Activated gamma-delta T cell treated with anti-CD3 and anti-CD28 coated beads, Interleukin-2, amount 50 U/mL, for 16 hours (primary cell): ENCODE results near the gene SPIRE2.

ENCODE experiments used
- DNase-seq: peaks from one replicate; pipeline ENCODE4 v3.0.0-alpha.2; 2020; ENCODE audit warnings: low read depth

Gene SPIRE2

DNA sequence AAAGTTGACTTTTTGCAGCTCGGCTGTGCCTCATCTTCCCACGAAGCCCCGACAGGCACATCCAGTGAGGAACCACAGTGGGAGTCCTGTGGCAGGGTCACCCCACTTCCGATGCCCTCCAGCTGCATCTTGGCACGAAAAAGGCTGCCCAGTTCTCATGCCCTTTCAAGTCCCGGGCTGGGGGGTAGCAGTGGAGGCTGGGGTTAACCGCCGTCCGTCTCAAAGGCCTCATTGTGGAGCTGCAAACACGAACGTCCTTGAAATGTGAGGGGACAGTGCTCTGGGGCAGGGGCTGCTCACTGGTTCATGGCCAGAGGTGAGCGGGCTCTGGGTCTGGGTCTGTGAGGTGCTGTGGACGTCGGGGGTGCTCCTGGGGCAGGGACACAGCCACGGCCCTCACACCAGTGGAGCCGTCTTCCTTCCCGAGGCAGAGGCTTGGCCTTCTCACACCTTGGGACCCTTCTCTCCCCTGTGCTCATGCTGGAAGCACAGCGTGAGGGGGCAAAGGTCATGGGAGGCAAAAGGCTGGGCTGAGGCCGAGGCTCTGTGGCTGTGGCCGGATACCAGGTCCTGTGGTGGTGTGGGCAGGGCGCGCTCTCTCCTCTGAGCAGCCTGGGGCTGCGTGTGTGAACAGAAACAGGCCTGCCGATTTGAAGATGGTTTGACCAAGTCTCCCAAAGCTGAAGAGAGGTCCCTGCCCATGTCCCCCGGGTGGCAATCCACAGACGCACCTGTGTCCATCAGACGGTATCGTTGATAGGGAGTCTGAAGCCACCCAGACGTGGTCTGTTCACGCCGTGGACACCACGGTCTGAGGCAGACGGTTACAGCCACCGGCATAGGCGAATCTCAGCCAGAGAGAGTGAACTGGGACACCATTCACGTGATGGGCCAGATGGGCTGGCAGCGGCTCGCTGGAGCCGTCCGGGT is 87.3 kb downstream of the SPIRE2 start:
- no peak for DNase-seq

DNA sequence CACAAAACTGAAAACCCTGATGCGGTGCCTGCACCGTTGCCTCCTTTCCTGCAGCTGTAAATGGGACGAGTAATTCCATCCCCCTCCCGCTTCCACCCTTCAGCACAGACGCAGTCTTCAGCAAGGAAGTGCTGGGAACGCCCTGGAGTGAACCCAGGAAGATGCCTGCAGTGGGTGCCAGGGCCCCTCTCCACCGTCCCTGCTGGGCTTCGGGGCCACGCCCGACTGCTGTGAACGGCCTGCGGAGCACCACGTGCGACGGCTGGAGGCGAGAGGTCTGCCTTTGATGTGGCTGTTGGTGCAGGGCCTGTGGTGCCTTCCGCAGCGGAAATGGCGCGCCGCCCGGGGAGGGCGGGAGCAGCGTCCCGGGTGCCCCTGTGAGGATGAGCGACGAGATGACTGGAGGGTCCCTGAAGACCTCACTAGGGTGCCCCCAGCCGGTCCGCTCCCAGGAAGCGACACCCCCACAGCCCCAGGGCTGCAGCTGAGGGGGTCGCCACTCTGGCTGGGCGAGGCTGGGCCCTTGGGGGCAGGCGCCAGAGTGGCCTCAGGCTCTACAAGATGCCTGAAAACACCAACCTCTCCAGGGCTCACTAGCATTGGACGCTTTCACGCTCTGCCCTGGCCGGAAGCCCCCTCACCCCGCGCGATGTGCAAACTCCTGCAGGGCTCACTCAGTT is 89.6 kb downstream of the SPIRE2 start:
- DNase-seq, result peak; percentile 73

DNA sequence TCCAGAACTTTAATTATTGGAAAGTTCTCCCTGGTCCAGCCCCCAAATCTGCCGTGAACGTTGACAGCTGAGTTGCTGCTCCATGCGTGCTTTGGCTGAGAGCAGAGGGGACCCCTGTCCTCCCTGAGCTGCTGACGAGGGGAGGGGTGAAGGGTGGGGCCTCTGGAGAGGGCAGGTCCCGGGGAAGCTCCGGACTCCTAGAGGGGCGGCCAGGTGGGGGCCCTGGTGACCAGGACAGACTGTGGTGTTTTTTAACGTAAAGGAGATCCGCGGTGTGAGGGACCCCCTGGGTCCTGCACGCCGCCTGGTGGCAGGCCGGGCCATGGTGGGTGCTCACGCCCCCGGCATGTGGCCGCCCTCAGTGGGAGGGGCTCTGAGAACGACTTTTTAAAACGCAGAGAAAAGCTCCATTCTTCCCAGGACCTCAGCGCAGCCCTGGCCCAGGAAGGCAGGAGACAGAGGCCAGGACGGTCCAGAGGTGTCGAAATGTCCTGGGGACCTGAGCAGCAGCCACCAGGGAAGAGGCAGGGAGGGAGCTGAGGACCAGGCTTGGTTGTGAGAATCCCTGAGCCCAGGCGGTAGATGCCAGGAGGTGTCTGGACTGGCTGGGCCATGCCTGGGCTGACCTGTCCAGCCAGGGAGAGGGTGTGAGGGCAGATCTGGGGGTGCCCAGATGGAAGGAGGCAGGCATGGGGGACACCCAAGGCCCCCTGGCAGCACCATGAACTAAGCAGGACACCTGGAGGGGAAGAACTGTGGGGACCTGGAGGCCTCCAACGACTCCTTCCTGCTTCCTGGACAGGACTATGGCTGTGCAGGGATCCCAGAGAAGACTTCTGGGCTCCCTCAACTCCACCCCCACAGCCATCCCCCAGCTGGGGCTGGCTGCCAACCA is 90.4 kb downstream of the SPIRE2 start, which contains the start of gene MC1R:
Gene MC1R (plus strand): TSS at position 410 of the 895 bp plus-strand sequence. CDS start 397 bp downstream, at position 807.
- DNase-seq, result no peak

DNA sequence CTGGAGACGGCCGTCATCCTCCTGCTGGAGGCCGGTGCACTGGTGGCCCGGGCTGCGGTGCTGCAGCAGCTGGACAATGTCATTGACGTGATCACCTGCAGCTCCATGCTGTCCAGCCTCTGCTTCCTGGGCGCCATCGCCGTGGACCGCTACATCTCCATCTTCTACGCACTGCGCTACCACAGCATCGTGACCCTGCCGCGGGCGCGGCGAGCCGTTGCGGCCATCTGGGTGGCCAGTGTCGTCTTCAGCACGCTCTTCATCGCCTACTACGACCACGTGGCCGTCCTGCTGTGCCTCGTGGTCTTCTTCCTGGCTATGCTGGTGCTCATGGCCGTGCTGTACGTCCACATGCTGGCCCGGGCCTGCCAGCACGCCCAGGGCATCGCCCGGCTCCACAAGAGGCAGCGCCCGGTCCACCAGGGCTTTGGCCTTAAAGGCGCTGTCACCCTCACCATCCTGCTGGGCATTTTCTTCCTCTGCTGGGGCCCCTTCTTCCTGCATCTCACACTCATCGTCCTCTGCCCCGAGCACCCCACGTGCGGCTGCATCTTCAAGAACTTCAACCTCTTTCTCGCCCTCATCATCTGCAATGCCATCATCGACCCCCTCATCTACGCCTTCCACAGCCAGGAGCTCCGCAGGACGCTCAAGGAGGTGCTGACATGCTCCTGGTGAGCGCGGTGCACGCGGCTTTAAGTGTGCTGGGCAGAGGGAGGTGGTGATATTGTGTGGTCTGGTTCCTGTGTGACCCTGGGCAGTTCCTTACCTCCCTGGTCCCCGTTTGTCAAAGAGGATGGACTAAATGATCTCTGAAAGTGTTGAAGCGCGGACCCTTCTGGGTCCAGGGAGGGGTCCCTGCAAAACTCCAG is 91.5 kb downstream of the SPIRE2 start:
- no peak for DNase-seq

GRCh38 chr16:89920723-89921122 is 92.4 kb downstream of the SPIRE2 start:
- no peak for DNase-seq
